ENCODE results near the gene IKZF1.

IKZF1 gene

GRCh38 chr7:50421043-50421442, 116.5 kb downstream of the IKZF1 start:
- TF ChIP-seq, protein P1, sequence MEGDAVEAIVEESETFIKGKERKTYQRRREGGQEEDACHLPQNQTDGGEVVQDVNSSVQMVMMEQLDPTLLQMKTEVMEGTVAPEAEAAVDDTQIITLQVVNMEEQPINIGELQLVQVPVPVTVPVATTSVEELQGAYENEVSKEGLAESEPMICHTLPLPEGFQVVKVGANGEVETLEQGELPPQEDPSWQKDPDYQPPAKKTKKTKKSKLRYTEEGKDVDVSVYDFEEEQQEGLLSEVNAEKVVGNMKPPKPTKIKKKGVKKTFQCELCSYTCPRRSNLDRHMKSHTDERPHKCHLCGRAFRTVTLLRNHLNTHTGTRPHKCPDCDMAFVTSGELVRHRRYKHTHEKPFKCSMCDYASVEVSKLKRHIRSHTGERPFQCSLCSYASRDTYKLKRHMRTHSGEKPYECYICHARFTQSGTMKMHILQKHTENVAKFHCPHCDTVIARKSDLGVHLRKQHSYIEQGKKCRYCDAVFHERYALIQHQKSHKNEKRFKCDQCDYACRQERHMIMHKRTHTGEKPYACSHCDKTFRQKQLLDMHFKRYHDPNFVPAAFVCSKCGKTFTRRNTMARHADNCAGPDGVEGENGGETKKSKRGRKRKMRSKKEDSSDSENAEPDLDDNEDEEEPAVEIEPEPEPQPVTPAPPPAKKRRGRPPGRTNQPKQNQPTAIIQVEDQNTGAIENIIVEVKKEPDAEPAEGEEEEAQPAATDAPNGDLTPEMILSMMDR (conservative IDR thresholded peaks at IDR 0.05; ENCODE audit: low read length) = no peak
- no peak for TF ChIP-seq EZH2phosphoT487 (IDR thresholded peaks at IDR 0.05; ENCODE audit: borderline replicate concordance)
- H3K4me2 ChIP-seq (ENCODE audit: low read depth, low read length, poor library complexity, severe bottlenecking) = no peak overlapping the region
- no peaks in the 10 kb centered on the region for H3F3A ChIP-seq (ENCODE audit: low read depth)
- no peaks in the 10 kb centered on the region for H4K20me1 ChIP-seq (ENCODE audit: insufficient read depth, low read length, poor library complexity, severe bottlenecking)
- no peaks in the 10 kb centered on the region for H3K4me1 ChIP-seq (ENCODE audit: insufficient read depth, low read length, poor library complexity, severe bottlenecking)
- no peaks in the 10 kb centered on the region for H3K27me3 ChIP-seq (ENCODE audit: insufficient read depth, low read length, poor library complexity, severe bottlenecking)
- H3K4me3 ChIP-seq (ENCODE audit: low read length, poor library complexity, severe bottlenecking) = no peak overlapping the region
- no peak overlapping the region for H3K9ac ChIP-seq (ENCODE audit: low read depth, low read length, poor library complexity, severe bottlenecking)
- H3K79me2 ChIP-seq (ENCODE audit: insufficient read depth, low read length) = no peaks in the 10 kb centered on the region
- no peaks in the 10 kb centered on the region for H3K9me3 ChIP-seq (ENCODE audit: insufficient read depth, low read depth, low read length)
- H3K9me2 ChIP-seq (replicated peaks; ENCODE audit: low read depth, low read length) = no peaks in the 10 kb centered on the region
- H3K36me3 ChIP-seq (ENCODE audit: insufficient read depth, low read length) = no peaks in the 10 kb centered on the region
- no peak overlapping the region for H2AFZ ChIP-seq (ENCODE audit: low read length)

DNA sequence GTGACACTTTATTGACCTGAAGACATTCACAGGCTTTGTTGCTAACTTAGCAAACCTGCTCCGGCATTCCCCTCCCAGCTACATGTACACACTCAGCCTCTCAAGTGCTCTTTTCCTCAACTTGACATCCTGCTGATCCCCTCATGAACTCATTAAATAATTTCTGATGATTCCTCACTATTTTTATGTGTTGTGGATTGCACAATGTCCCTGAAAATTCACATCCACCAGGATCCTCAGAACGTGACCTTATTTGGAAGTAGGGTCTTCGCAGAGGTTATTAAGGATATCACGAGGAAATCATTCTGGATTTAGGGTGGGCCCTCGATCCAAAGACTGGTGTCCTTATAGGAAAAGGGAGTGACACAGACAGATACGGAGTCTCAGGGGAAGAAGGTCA, 118.3 kb downstream of the IKZF1 start:
- no peaks in the 10 kb centered on the region for H3K9me3 ChIP-seq (ENCODE audit: insufficient read depth, low read depth, low read length)
- no peaks in the 10 kb centered on the region for H3K9me2 ChIP-seq (replicated peaks; ENCODE audit: low read depth, low read length)
- no peak overlapping the region for H3K9ac ChIP-seq (ENCODE audit: low read depth, low read length, poor library complexity, severe bottlenecking)
- H3K79me2 ChIP-seq (ENCODE audit: insufficient read depth, low read length) = no peaks in the 10 kb centered on the region
- H3K36me3 ChIP-seq (ENCODE audit: insufficient read depth, low read length) = no peaks in the 10 kb centered on the region
- H3K27me3 ChIP-seq (ENCODE audit: insufficient read depth, low read length, poor library complexity, severe bottlenecking) = no peaks in the 10 kb centered on the region
- no peak overlapping the region for H3K4me3 ChIP-seq (ENCODE audit: low read length, poor library complexity, severe bottlenecking)
- H4K20me1 ChIP-seq (ENCODE audit: insufficient read depth, low read length, poor library complexity, severe bottlenecking) = no peaks in the 10 kb centered on the region
- H3K4me2 ChIP-seq (ENCODE audit: low read depth, low read length, poor library complexity, severe bottlenecking) = no peak overlapping the region
- H3K4me1 ChIP-seq (ENCODE audit: insufficient read depth, low read length, poor library complexity, severe bottlenecking) = no peaks in the 10 kb centered on the region
- H2AFZ ChIP-seq (ENCODE audit: low read length) = no peak overlapping the region
- TF ChIP-seq, protein P1 (conservative IDR thresholded peaks at IDR 0.05; ENCODE audit: low read length) = no peak
- no peak for TF ChIP-seq EZH2phosphoT487 (IDR thresholded peaks at IDR 0.05; ENCODE audit: borderline replicate concordance)
- H3F3A ChIP-seq (ENCODE audit: low read depth) = no peaks in the 10 kb centered on the region

DNA sequence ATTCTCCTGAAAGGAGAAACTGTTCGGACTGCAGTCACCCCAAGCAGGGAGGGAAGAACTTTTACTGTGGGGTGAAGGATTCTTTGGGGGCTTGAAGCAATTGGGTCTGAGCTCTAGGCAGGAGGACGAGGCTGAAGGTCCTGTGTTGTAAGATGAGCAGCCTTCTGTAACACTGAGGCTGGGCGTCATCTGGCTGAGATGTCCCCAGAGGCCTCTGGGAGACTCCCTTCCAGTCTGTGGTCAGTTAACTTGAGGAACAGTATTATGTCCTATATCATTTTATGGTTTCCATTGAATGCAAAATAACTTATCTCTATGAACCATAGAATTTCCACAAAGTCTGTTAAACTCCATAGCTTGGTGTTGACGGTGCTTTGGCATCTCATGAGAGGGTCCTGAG, 119.3 kb downstream of the IKZF1 start:
- TF ChIP-seq EZH2phosphoT487 (IDR thresholded peaks at IDR 0.05; ENCODE audit: borderline replicate concordance) = no peak
- TF ChIP-seq, protein P1 (conservative IDR thresholded peaks at IDR 0.05; ENCODE audit: low read length) = no peak

More for the DNA sequence above, 119.3 kb downstream of the IKZF1 start:
- no peaks in the 10 kb centered on the region for H3K36me3 ChIP-seq (ENCODE audit: insufficient read depth, low read length)
- H3K9me3 ChIP-seq (ENCODE audit: insufficient read depth, low read depth, low read length) = no peaks in the 10 kb centered on the region
- no peaks in the 10 kb centered on the region for H3K4me1 ChIP-seq (ENCODE audit: insufficient read depth, low read length, poor library complexity, severe bottlenecking)
- H4K20me1 ChIP-seq (ENCODE audit: insufficient read depth, low read length, poor library complexity, severe bottlenecking) = no peaks in the 10 kb centered on the region
- no peak overlapping the region for H3K9ac ChIP-seq (ENCODE audit: low read depth, low read length, poor library complexity, severe bottlenecking)
- H3K4me3 ChIP-seq (ENCODE audit: low read length, poor library complexity, severe bottlenecking) = no peak overlapping the region
- no peak overlapping the region for H2AFZ ChIP-seq (ENCODE audit: low read length)
- no peaks in the 10 kb centered on the region for H3K79me2 ChIP-seq (ENCODE audit: insufficient read depth, low read length)
- H3K27me3 ChIP-seq (ENCODE audit: insufficient read depth, low read length, poor library complexity, severe bottlenecking) = no peaks in the 10 kb centered on the region
- H3F3A ChIP-seq (ENCODE audit: low read depth) = no peaks in the 10 kb centered on the region
- no peaks in the 10 kb centered on the region for H3K9me2 ChIP-seq (replicated peaks; ENCODE audit: low read depth, low read length)
- H3K4me2 ChIP-seq (ENCODE audit: low read depth, low read length, poor library complexity, severe bottlenecking) = no peak overlapping the region

Data from Loucy (cell line).